ENCODE data around the gene SNAP25. TPM values are rescaled to one million over a fixed set of nuclear protein-coding genes. Genes with fewer than 3 reads are reported as not detected.

Gene SNAP25
- total and polyA plus RNA-seq, 10 of the 15 experiments (the other 5 are each of a cell fraction or from before 2014, with no cell fraction given) = not detected

- FAIRE-seq (no peak), DNase-seq (ENCODE audit: low read depth, low spot score) (no peak), ATAC-seq (no peak)
- ChIA-PET POLR2A (no interaction called here), RAD21 (ENCODE audit: unreplicated experiment) (no interaction called here), SMC1A (ENCODE audit: uncharacterized antibody, unreplicated experiment) (no interaction called here), CTCF (no interaction called here)
- no peak overlapping the region for H3K4me2 ChIP-seq (ENCODE audit: control insufficient read depth, insufficient read depth)
- H3K4me1 ChIP-seq (ENCODE audit: control insufficient read depth, insufficient read depth, low read length) = no peaks in the 10 kb centered on the region
- H3K36me3 ChIP-seq (ENCODE audit: control insufficient read depth in 2 of 2, insufficient read depth in 2 of 2, low read length in 1 of 2) = no peaks in the 10 kb centered on the region
- H3K27ac ChIP-seq (ENCODE audit: control insufficient read depth, insufficient read depth) = no peak overlapping the region
- no peak overlapping the region for H3K9ac ChIP-seq (ENCODE audit: control insufficient read depth, insufficient read depth, low read length)
- H3K27me3 ChIP-seq (replicated peaks in 1 of 2; ENCODE audit: control insufficient read depth in 2 of 2, insufficient read depth in 2 of 2, low read length in 1 of 2) = no peaks in the 10 kb centered on the region
- in situ Hi-C loops (cut with MboI) = no loop called here
- no peaks in the 10 kb centered on the region for H3K79me2 ChIP-seq (ENCODE audit: control insufficient read depth, insufficient read depth, low read length)
- no peak for TF ChIP-seq ATF7 (IDR thresholded peaks at IDR 0.05; ENCODE audit: low read depth)
- TF ChIP-seq CUX1 (IDR thresholded peaks at IDR 0.05; ENCODE audit: insufficient replicate concordance, low read depth, low read length) = no peak
- TF ChIP-seq PAX5 (IDR thresholded peaks at IDR 0.05; ENCODE audit: borderline replicate concordance, low read depth, low read length) = no peak
- intact Hi-C loops (cut with micrococcal nuclease; ENCODE audit: unreplicated experiment) = no loop called here
- 6% methylated on average over 2 of the region's 2 CpGs for WGBS (ENCODE audit: insufficient coverage, insufficient replicate concordance, low lambda C conversion rate, missing lambda C conversion rate)
- no peaks in the 10 kb centered on the region for H4K20me1 ChIP-seq (ENCODE audit: control insufficient read depth, insufficient read depth)
- no peaks in the 10 kb centered on the region for H3K9me3 ChIP-seq (replicated peaks; ENCODE audit: control insufficient read depth, insufficient read depth, low read length)
- BruUV-seq (replicated peaks) = no TSS peak
- H2AFZ ChIP-seq (ENCODE audit: control insufficient read depth, low read depth, low read length) = no peak overlapping the region
- no peak overlapping the region for H3K4me3 ChIP-seq
Observed at GRCh38 chr20:10291568-10292248, 73.1 kb downstream of the SNAP25 start.
